Measurements from ENCODE around the gene FBXL16.

Gene FBXL16

DNA sequence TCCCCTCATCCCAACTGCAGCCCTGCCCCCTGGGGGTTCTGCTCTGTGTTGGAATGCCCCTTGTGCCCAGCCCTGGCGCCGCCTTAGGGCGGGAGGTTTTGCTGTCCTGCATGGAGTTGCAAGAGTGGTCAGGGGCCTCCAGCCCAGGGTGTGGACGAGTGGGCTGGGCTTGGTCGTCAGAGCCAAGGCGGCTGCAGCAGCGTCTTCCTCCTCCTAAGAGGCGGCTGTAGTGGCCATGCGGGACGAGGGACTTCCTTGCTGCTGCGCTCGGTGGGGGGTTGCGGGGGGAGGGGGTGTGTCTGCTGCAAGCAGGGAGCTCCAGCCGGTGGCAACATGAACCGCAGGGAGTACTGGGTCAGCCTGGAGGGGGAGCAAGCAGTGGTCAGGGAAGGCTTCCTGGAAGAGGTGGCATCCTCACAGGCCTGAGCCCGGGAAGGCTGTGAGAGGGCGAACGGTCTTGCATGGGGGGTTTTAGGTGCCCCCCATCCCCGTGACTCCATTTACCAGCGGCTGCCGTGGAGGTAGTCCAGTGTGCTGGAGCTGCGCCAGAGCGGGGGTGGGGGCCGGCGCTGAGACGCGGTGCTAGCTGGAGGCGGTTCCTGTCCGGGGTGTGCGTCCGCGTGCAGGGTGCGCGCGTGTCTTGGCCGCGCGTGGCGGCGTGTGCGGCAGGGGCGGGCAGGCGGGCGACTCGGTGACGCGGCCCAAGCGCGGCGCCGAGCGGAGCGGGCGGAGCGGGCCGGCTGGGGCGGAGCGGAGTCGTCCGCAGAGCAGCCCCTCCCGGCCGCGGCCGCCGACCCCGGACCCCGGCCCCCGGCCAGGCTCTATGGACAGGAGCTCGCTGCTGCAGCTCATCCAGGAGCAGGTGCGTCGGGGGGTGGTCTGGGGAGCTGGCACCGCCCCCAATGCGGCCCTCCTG is 30.4 kb downstream of the FBXL16 start, which contains the start of gene RHBDL1:
RHBDL1 (plus strand) TSS at position 704 of the 916 bp plus-strand sequence; CDS start at position 824, 120 bp downstream.
- no peaks in the 10 kb centered on the region for H3K9me3 ChIP-seq
- peaks cover 0 to 8% of the 10 kb centered on the region in 2 donors for H3K27me3 ChIP-seq
- intact Hi-C loops (cut with DNase I; ENCODE audit: low total_unique reads) = no loop called here
- peak within 1 kb of the TSS in 1 of 2 donors; percentile 33 for H3K27ac ChIP-seq
- peak within 1 kb of the TSS; percentile 42 to 49 for H3K4me3 ChIP-seq
- H3K36me3 ChIP-seq = peaks cover 29 to 46% (median 37%) of the 10 kb centered on the region in 3 donors
- no peak for DNase-seq
- TF ChIP-seq CTCF (IDR thresholded peaks at IDR 0.05) = no peak
- H3K4me1 ChIP-seq = peaks cover 0 to 32% (median 18%) of the 10 kb centered on the region in 4 donors

GRCh38 chr16:674214-674881 is 31.3 kb downstream of the FBXL16 start:
- Histone ChIP-seq H3K9me3 (no peaks in the 10 kb centered on the region), H3K27ac (no peak overlapping the region), H3K4me3 (no peak overlapping the region), H3K36me3 (peaks cover 34 to 55% (median 43%) of the 10 kb centered on the region in 3 donors), H3K4me1 (peaks cover 0 to 31% (median 20%) of the 10 kb centered on the region in 4 donors), H3K27me3 (peaks cover 0 to 8% of the 10 kb centered on the region in 2 donors)
- no peak for DNase-seq
- TF ChIP-seq CTCF (IDR thresholded peaks at IDR 0.05) = no peak
- intact Hi-C loops (cut with DNase I; ENCODE audit: low total_unique reads) = no loop called here

DNA sequence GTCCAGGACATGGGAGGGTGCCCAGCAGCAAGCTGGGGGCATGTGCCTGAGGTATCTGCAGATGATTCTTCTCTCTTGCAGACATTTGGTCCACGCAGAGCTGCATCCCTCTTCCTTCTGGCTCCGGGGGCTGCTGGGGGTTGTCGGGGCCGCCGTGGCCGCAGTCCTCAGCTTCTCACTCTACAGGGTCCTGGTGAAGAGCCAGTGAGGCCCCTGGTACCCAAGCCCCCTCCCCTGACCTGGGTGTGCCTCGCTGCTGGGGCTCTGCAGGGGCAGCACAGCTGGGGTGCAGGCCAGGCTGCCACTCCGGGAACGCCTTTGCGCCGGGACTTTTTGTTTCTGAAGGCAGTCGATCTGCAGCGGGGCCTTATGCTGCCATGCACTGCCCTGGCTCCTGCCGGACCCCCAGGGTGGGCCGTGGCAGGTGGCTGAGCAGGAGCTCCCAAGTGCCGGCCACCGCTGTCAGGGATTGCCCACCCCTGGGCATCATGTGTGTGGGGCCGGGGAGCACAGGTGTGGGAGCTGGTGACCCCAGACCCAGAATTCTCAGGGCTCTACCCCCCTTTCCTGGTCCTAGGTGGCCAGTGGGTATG is 32.1 kb downstream of the FBXL16 start:
- no peak overlapping the region for H3K4me3 ChIP-seq
- no peaks in the 10 kb centered on the region for H3K9me3 ChIP-seq
- intact Hi-C loops (cut with DNase I; ENCODE audit: low total_unique reads) = no loop called here
- DNase-seq = no peak
- peaks cover 0 to 8% of the 10 kb centered on the region in 2 donors for H3K27me3 ChIP-seq
- peaks cover 34 to 57% (median 43%) of the 10 kb centered on the region in 3 donors for H3K36me3 ChIP-seq
- peaks cover 7 to 34% (median 26%) of the 10 kb centered on the region in 4 donors for H3K4me1 ChIP-seq
- H3K27ac ChIP-seq = no peak overlapping the region
- TF ChIP-seq CTCF (IDR thresholded peaks at IDR 0.05) = no peak

DNA sequence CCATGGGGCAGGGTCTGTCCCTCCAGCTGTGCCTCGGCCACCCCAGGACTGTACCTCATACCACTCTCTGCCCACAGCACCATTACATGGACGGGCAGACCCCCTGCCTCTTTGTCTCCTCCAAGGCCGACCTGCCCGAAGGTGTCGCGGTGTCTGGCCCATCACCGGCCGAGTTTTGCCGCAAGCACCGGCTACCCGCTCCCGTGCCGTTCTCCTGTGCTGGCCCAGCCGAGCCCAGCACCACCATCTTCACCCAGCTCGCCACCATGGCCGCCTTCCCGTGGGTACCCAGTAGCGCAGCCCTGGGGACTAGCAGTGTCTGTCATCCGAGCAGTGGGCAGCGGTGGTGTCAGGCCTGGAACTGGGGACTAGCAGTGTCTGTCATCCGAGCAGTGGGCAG is 32.8 kb downstream of the FBXL16 start:
- no peak overlapping the region for H3K4me3 ChIP-seq
- H3K9me3 ChIP-seq = no peaks in the 10 kb centered on the region
- intact Hi-C loops (cut with DNase I; ENCODE audit: low total_unique reads) = no loop called here
- no peak overlapping the region for H3K27ac ChIP-seq
- DNase-seq = no peak
- H3K4me1 ChIP-seq = peaks cover 8 to 35% (median 27%) of the 10 kb centered on the region in 4 donors
- peaks cover 34 to 57% (median 43%) of the 10 kb centered on the region in 3 donors for H3K36me3 ChIP-seq
- TF ChIP-seq CTCF (IDR thresholded peaks at IDR 0.05) = no peak
- peaks cover 0 to 8% of the 10 kb centered on the region in 2 donors for H3K27me3 ChIP-seq

DNA sequence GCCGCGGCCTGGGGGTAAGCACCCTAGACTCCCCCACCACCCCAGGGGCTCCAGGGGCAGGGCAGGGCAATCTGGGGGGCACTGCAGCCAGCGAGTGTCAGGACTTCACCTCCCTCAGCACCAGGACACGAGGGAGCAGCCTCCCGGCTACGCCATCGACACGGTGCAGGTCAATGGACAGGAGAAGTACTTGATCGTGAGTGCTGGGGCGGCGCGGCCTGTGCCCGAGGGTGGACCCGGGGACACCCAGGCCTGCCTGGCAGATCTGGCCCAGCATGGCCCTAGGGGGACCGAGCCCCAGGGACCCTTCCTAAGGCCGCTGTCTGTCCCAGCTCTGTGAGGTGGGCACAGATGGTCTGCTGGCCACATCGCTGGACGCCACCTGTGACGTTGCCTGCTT is 33.2 kb downstream of the FBXL16 start:
- TF ChIP-seq CTCF (IDR thresholded peaks at IDR 0.05) = no peak
- no peak for DNase-seq
- H3K36me3 ChIP-seq = peaks cover 34 to 57% (median 43%) of the 10 kb centered on the region in 3 donors
- peaks cover 8 to 38% (median 31%) of the 10 kb centered on the region in 4 donors for H3K4me1 ChIP-seq
- intact Hi-C loops (cut with DNase I; ENCODE audit: low total_unique reads) = no loop called here
- H3K4me3 ChIP-seq = no peak overlapping the region
- H3K9me3 ChIP-seq = no peaks in the 10 kb centered on the region
- H3K27me3 ChIP-seq = peaks cover 0 to 8% of the 10 kb centered on the region in 2 donors
- H3K27ac ChIP-seq = no peak overlapping the region
